Activated CD4-positive, CD25-positive, alpha-beta regulatory T cell treated with anti-CD3 and anti-CD28 coated beads, Interleukin-2, amount 50 U/mL, for 72 hours (primary cell): ENCODE measurements around the gene GDA.
"Not testable (repeated sequence)": the region's sequence is repeated elsewhere in the genome, so short reads cannot be mapped to it uniquely, and the experiment has no call there.

Source experiments
- DNase-seq: peaks from one replicate; pipeline ENCODE4 v3.0.0; 2021

The GDA gene

DNA sequence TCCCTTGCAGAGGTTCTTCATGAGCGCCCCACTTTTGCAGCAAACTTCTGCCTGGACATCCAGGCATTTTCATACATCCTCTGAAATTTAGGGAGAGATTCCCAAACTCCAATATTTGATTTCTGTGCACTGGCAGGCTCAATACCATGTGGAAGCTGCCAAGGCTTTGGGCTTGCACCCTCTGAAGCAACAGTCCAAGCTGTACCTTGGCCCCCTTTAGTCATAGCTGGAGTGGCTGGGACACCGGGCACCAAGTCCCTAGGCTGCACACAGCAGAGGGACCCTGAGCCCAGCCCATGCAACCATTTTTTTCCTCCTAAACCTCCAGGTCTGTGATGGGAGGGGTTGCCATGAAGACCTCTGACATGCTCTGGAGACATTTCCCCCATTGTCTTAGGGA lies 141.1 kb downstream of the GDA start:
- DNase-seq = no peak

DNA sequence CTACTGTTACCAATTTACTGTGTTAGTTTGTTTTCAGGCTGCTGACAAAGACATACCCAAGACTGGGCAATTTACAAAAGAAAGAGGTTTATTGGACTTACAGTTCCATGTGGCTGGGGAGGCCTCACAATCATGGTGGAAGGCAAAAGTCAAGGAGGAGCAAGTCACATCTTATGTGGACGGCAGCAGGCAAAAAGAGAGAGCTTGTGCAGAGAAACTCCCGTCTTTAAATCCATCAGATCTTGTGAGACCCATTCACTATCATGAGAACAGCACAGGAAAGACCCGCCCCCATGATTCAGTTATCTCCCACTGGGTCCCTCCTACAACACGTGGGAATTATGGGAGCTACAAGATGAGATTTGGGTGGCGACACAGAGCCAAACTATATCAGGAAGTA lies 142.3 kb downstream of the GDA start:
- not testable (repeated sequence) for DNase-seq

- DNase-seq = no peak
Measured at GRCh38 chr9:72292256-72292682, 143.0 kb downstream of the GDA start.

GRCh38 chr9:72292874-72293607 lies 143.8 kb downstream of the GDA start:
- DNase-seq = no peak

DNA sequence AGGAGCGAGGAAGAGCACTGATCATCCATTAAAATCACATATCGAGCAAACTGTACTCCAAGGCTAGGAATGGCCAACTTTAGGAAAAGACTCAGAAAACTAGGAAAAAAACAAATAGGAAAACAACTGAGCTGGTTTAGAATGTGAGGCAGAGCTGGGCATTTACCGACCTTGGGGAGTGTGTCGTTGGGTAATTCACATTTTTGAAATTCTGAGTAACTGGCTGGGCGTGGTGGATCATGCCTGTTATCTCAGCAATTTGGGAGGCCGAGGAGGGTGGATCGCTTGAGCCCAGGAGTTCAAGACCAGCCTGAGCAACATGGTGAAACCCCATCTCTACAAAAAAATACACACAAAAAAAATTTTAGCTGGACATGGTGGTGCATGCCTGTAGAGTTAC lies 145.7 kb downstream of the GDA start:
- DNase-seq = no peak

GRCh38 chr9:72297516-72297915 lies 148.3 kb downstream of the GDA start:
- DNase-seq = no peak

- DNase-seq = no peak
Measured at GRCh38 chr9:72299017-72299603, 149.9 kb downstream of the GDA start.

GRCh38 chr9:72300873-72301272 lies 151.6 kb downstream of the GDA start:
- DNase-seq = no peak
